ENCODE data around the gene TMC5. TPM values are rescaled to one million over a fixed set of nuclear protein-coding genes. Genes with fewer than 3 reads are reported as not detected.

TMC5 gene
- polyA plus RNA-seq, 1 donor from 2014 or later, result not detected

- Histone ChIP-seq H2AFZ (ENCODE audit: low read depth, low read length) (no peak overlapping the region), H3K36me3 (ENCODE audit: insufficient read depth, low read length) (no peaks in the 10 kb centered on the region), H3K9me3 (ENCODE audit: low read length) (no peaks in the 10 kb centered on the region), H3K9ac (ENCODE audit: low read length) (no peak overlapping the region), H3K27me3 (ENCODE audit: insufficient read depth, low read depth, low read length) (no peaks in the 10 kb centered on the region), H4K20me1 (ENCODE audit: insufficient read depth) (no peaks in the 10 kb centered on the region), H3F3A (ENCODE audit: insufficient read depth, low read length, poor library complexity, severe bottlenecking) (no peaks in the 10 kb centered on the region), H3K4me3 (ENCODE audit: low read length) (no peak overlapping the region), H3K4me2 (ENCODE audit: low read length) (no peak overlapping the region), H3K9me2 (ENCODE audit: insufficient read depth, low read length) (no peaks in the 10 kb centered on the region), H3K27ac (ENCODE audit: low read length) (no peak overlapping the region), H3K79me2 (replicated peaks; ENCODE audit: insufficient read depth, low read length) (no peaks in the 10 kb centered on the region)
- TF ChIP-seq SMC3 (conservative IDR thresholded peaks at IDR 0.05; ENCODE audit: poor library complexity) (no peak), EZH2 (IDR thresholded peaks at IDR 0.05; ENCODE audit: borderline replicate concordance, insufficient read depth, low read length, poor library complexity, severe bottlenecking) (no peak), MXI1 (conservative IDR thresholded peaks at IDR 0.05; ENCODE audit: poor library complexity, severe bottlenecking) (no peak), CTCF (IDR thresholded peaks at IDR 0.05; ENCODE audit: poor library complexity, severe bottlenecking) (no peak), TAF1 (IDR thresholded peaks at IDR 0.05; ENCODE audit: low read depth) (no peak), REST (IDR thresholded peaks at IDR 0.05; ENCODE audit: borderline replicate concordance) (no peak), POLR2AphosphoS5 (IDR thresholded peaks at IDR 0.05) (no peak), EP300 (conservative IDR thresholded peaks at IDR 0.05; ENCODE audit: poor library complexity, severe bottlenecking) (no peak)
Observed at GRCh38 chr16:19446300-19446846, 28.7 kb downstream of the TMC5 start.

- no peak for TF ChIP-seq CTCF (IDR thresholded peaks at IDR 0.05; ENCODE audit: poor library complexity, severe bottlenecking)
- no peak for TF ChIP-seq POLR2AphosphoS5 (IDR thresholded peaks at IDR 0.05)
- TF ChIP-seq SMC3 (conservative IDR thresholded peaks at IDR 0.05; ENCODE audit: poor library complexity), result no peak
- no peak for TF ChIP-seq TAF1 (IDR thresholded peaks at IDR 0.05; ENCODE audit: low read depth)
- TF ChIP-seq RAD21 (conservative IDR thresholded peaks at IDR 0.05), result no peak
- TF ChIP-seq EP300 (conservative IDR thresholded peaks at IDR 0.05; ENCODE audit: poor library complexity, severe bottlenecking), result no peak
- no peak for TF ChIP-seq REST (IDR thresholded peaks at IDR 0.05; ENCODE audit: borderline replicate concordance)
- TF ChIP-seq EZH2 (IDR thresholded peaks at IDR 0.05; ENCODE audit: borderline replicate concordance, insufficient read depth, low read length, poor library complexity, severe bottlenecking), result no peak
Observed at GRCh38 chr16:19446886-19447285, 29.2 kb downstream of the TMC5 start.

More at GRCh38 chr16:19446886-19447285, 29.2 kb downstream of the TMC5 start:
- no peak overlapping the region for H3K9ac ChIP-seq (ENCODE audit: low read length)
- H3K27ac ChIP-seq (ENCODE audit: low read length), result no peak overlapping the region
- no peaks in the 10 kb centered on the region for H3K79me2 ChIP-seq (replicated peaks; ENCODE audit: insufficient read depth, low read length)
- no peaks in the 10 kb centered on the region for H3F3A ChIP-seq (ENCODE audit: insufficient read depth, low read length, poor library complexity, severe bottlenecking)
- H3K4me2 ChIP-seq (ENCODE audit: low read length), result no peak overlapping the region
- no peak overlapping the region for H2AFZ ChIP-seq (ENCODE audit: low read depth, low read length)
- no peak overlapping the region for H3K4me3 ChIP-seq (ENCODE audit: low read length)
- no peaks in the 10 kb centered on the region for H3K9me2 ChIP-seq (ENCODE audit: insufficient read depth, low read length)
- H4K20me1 ChIP-seq (ENCODE audit: insufficient read depth), result no peaks in the 10 kb centered on the region
- no peaks in the 10 kb centered on the region for H3K27me3 ChIP-seq (ENCODE audit: insufficient read depth, low read depth, low read length)
- H3K36me3 ChIP-seq (ENCODE audit: insufficient read depth, low read length), result no peaks in the 10 kb centered on the region
- no peaks in the 10 kb centered on the region for H3K9me3 ChIP-seq (ENCODE audit: low read length)
